HG03097 (cell line): ENCODE results near the gene GOLGA1.
"Not testable (repeated sequence)": the region's sequence is repeated elsewhere in the genome, so short reads cannot be mapped to it uniquely, and the experiment has no call there.

ENCODE experiments used
- ATAC-seq: cut with Tn5 transposase; IDR thresholded peaks from one replicate; pipeline ENCODE4 v1.9.1; 2021; ENCODE audit not compliant: unreplicated experiment, low FRiP score

The GOLGA1 gene

GRCh38 chr9:124941679-124942561 lies 1.0 kb upstream of the GOLGA1 start:
- ATAC-seq, result peak; percentile 19

DNA sequence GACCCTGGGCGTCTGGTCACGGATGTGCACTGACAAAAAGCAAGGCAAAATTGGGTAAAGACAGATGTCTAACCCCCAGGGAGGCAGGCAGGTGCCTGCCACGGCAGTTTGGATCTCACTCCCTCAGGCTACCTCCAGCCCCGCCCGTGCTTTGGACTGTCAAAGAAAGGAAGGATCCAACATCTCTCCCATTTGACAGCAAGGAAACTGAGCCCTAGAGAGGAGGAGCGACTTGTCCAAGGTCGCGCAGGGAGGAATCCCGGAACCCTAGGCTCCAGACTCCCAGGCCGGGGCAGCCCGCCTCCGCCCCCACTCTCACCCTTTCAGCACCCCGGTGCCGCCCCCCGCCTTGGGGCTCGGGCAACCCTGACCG lies 376 bp downstream of the GOLGA1 start:
- peak; percentile 37 for ATAC-seq

GRCh38 chr9:124939944-124940343 lies 939 bp downstream of the GOLGA1 start:
- ATAC-seq, result no peak

DNA sequence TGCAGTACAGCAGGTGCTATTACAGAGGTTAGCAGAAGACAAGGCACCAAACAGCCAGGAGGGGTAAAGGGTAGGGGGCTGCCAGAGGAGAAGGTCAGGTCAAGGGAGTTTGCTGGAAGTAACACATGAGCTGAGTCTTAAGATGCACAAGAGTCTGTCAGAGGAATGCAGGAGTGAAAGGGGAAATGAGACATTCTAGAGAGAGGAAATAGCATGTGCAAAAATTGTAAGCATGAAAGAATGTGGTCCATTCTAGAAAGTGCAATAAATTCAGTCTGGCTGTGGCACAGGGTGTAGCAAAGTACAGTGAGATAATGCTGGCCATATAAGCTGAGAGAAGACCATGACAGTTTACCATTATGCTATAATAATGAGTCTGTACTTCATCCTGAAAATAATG lies 6.6 kb downstream of the GOLGA1 start:
- no peak for ATAC-seq

GRCh38 chr9:124932333-124932732 lies 8.6 kb downstream of the GOLGA1 start:
- ATAC-seq, result no peak

- no peak for ATAC-seq
Observed at GRCh38 chr9:124929464-124929863, 11.4 kb downstream of the GOLGA1 start.

DNA sequence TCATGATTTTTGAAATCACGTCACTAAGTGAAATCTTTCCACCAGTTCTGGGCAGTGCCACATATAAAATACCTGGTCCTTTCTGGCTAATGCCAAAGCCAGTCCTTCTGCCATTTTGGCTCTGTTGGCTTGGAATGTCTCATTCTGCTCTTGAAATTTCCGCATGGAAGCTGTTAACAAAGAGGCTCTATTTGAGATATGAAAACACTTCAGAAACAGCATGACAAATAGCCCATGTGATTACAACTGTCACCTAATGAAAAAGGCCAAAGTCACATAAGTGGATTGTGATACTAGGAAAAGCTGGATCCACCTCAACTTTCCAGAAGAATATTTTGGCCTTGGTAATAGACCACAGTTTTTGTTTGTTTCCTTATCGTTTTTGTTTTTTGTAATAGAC lies 12.8 kb downstream of the GOLGA1 start:
- no peak for ATAC-seq

DNA sequence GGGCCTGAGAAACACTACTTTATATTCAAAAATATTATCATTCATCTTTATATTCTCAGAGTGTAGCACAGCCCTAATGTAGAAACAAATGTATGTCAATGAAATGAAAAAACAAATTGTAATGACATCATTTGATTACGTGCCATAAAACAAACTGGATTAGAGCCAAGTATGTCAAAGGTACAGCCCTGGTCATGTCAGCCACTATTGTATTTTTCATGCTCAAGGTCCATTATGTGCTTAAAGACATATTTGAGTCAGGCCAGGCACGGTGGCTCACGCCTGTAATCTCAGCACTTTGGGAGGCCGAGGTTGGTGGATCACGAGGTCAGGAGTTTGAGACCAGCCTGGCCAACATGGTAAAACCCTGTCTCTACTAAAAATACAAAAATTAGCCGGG lies 20.5 kb downstream of the GOLGA1 start:
- not testable (repeated sequence) for ATAC-seq

DNA sequence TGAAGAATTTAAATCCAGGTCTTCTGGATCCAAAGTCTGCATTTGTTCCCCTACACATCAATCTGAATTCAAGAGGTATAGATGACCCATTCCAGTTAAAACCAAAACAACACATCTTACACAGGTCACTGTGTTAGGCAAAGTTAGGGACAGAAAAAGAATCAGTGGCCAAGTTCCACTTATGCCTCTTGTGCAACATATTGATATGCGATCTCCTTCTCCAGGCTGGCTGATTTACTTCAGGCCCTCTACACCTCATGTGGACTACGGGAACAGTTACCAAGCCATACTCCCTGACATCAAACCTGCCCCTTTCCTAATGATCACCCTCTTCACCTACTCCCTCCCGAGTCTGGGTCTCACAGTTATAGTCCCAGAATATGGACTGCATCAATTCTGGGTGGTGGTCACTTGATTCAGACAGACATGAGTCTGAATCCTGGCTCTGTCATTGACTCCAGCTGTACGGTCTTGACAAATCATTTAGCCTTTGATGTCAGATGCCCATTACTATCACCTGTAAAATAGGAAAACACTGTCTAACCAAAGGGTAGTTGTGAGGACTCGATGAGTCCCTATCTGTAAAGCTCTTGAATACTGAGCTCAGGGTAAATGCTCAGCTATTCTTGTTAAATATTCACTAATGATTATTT lies 26.0 kb downstream of the GOLGA1 start:
- no peak for ATAC-seq

GRCh38 chr9:124913378-124913777 lies 27.5 kb downstream of the GOLGA1 start:
- no peak for ATAC-seq

DNA sequence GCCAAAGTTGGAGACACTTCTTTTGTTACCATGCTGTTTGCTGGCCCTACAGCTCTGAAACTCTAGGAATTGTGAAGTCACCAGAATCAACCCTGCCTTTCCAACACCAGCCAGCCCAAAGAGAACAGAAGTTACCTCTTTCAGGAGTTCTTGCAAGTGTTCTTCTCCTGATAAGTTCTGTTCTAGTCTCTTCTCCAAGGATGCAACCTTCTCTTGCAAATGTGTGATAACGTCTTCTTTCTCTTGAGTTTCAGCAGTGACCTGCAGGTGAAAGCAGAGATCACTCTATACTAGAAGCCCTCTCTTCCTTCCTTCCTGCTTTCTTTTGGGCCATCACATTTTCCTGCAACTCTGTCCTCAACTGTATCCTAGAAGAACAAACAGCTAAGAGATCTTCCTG lies 29.1 kb downstream of the GOLGA1 start:
- ATAC-seq, result no peak

DNA sequence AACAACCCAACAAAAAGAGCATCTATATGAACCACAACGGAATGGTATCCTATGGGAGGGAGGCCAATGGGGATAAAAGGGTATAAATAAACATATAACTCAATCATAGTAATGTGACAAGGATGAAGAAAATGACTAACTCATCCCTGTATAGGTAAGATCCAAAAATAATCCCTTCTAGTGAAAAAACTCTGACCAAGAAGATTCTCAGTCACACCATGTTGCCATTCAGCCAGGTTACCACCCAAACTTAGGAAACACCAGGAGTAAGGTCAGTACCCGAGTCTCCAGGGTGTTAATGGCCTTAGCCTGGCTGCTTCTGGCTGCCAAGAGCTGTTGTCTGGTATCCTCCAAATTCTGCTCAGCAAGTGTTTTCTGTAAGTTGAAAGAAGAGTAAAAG lies 32.8 kb downstream of the GOLGA1 start:
- ATAC-seq, result no peak

DNA sequence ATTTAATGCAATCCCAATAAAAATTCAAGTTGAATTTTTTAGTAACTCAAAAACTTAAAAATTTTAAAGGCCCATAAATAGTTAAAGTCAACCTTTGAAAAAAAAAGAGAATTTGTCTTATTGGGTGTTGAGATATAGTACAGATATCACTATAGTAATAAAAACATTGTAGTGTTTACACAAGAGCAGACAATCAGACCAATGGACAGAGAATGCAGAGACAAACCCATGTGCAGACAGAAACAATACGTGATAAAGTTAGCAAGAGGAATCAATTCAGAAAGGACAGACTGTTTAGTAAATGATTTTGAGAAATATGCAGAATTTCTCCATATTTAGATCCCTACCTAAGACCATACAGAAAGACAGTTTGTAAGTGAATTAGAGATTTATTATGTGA lies 33.9 kb downstream of the GOLGA1 start:
- ATAC-seq, result no peak

DNA sequence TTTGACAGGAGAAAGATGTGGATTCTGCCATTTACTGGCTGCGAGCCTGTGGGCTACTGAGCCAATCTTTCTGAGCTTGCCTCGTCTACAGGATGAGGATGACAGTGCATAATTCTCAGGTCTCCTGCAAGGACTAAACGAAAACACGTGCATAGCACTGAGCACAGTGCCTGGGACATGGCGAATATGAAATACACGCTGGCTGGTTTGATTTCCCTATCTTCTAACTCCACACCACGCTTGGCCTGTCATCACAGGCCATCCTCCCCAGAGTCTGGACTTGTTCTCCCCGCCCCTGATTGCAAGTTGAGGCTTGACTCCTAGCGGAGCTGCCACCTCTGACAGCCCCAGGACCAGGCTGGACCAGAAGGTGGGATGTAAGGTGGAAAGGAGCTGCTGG lies 41.0 kb downstream of the GOLGA1 start:
- no peak for ATAC-seq

DNA sequence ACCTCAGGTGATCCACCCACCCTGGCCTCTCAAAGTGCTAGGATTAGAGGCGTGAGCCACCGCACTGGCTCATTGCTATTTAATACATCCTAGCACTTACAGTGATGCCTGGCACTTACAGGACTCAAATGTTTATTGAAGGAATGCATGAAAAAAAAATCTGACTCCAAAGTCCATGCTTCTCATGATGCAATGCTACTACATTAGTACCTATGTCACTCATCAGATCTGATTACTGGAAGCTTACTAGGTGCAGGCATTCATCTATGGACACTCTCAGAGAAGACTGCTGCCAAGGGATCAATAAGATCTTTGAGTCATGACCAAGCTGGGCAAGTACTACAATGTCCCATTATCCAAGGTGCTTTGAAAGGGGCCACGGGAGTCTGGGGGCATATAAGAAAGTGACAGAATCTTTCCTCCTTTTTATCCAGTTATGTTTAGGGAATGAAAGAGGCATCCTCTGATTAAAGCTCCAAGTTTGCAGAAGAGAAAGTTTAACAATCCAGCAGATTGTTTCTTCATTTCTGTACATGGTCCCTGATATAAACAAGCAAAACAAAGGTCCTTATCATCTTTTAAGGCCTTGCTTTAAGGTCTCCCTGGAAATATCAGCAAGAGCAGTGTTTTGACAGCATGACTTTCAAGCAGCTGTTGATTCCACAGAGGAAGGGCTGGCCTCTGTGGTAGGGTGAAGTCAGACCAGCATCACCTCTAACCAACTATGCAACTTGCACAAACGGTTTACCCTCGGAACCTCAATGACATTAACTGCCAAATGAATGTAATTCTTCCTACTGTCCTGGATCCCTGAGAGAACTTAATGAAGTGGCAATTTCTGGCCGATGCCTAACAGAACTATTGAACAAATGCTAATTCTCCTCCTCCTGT lies 43.1 kb downstream of the GOLGA1 start:
- no peak for ATAC-seq

GRCh38 chr9:124894741-124895170 lies 46.1 kb downstream of the GOLGA1 start:
- no peak for ATAC-seq

DNA sequence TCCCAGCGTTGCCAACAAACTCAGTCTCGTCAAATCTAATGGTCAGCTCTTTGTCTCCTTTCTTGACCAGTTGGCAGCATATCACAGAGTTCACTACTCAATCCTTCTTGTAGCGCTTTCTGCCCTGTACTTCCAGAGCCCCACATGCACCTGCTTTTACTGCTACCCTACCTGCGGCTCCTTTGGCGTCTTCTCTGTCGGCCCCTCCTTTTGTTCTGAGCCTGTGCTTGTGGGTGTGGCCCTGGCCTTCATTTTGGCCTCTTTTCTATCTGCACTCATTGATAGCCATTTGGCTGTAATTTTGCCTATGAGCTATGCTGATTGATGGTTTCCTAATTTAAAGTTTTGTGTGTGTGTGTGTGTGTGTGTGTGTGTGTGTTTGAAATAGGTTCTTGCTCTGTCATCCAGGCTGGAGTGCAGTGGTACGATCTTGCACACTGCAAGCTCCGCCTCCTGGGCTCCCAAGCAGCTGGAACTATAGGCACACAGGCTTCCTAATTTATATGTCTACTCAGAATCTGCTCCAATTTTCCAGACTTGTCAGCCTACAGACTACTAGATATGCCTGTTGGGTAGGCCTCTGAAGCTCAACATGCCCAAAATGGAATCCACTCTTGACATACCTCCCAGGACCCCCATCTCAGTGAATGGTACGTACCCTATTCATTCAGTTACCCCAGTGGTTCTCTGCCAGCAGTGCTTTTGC lies 46.7 kb downstream of the GOLGA1 start:
- ATAC-seq, result no peak

GRCh38 chr9:124890179-124890578 lies 50.7 kb downstream of the GOLGA1 start:
- no peak for ATAC-seq

- no peak for ATAC-seq
Observed at GRCh38 chr9:124889006-124889405, 51.9 kb downstream of the GOLGA1 start.

- ATAC-seq, result no peak
Observed at GRCh38 chr9:124887832-124888231, 53.1 kb downstream of the GOLGA1 start.
